Heart left ventricle (tissue), 16 donors: Measurements from ENCODE around the gene MAPKAPK3. TPM values are rescaled to one million over a fixed set of nuclear protein-coding genes. Genes with fewer than 3 reads are reported as not detected.

ENCODE experiments used
- ATAC-seq, 4 donors: fragments of 200-7000 bp; cut with Tn5 transposase; one replicate each; pipeline ENCODE4 v1.9.1; 2020 to 2022; ENCODE audit warnings: moderate library complexity in 4 of 4, mild to moderate bottlenecking in 3 of 4, moderate number of reproducible peaks in 1 of 4
- DNase-seq, 5 donors: peaks; one replicate each; pipeline ENCODE4 v3.0.0-alpha.2; 2020
- H3K27ac ChIP-seq, 12 donors: fragments of 200-600 bp; sonication (generic) in 4 of 12; one replicate each; pipeline versions ENCODE4 v1.5.0 to v1.8.0; 2016 to 2022; ENCODE audit warnings: mild to moderate bottlenecking in 2 of 12
- H3K27me3 ChIP-seq, 9 donors: fragments of 200-600 bp; sonication (generic) in 2 of 9; one replicate each; pipeline versions ENCODE4 v1.5.1 to v1.8.0; 2016 to 2022; ENCODE audit warnings: mild to moderate bottlenecking in 3 of 9
- H3K36me3 ChIP-seq, 9 donors: fragments of 200-600 bp; sonication (generic) in 2 of 9; one replicate each; pipeline versions ENCODE4 v1.5.0 to v1.8.0; 2018 to 2022; ENCODE audit warnings: mild to moderate bottlenecking in 2 of 9
- H3K4me1 ChIP-seq, 12 donors: fragments of 200-600 bp; sonication (generic) in 4 of 12; one replicate each; pipeline versions ENCODE4 v1.5.0 to v1.8.0; 2016 to 2022; ENCODE audit warnings: mild to moderate bottlenecking in 3 of 12
- H3K4me3 ChIP-seq, 12 donors: fragments of 200-600 bp; sonication (generic) in 4 of 12; one replicate each; pipeline versions ENCODE4 v1.5.0 to v1.8.0; 2017 to 2022; ENCODE audit warnings: mild to moderate bottlenecking in 9 of 12, moderate library complexity in 4 of 12
- H3K9me3 ChIP-seq, 12 donors: fragments of 200-600 bp; sonication (generic) in 4 of 12; one replicate each; pipeline versions ENCODE4 v1.5.0 to v1.8.0; 2016 to 2022; ENCODE audit warnings: mild to moderate bottlenecking in 1 of 12
- CTCF ChIP-seq, 12 donors: fragments of 200-600 bp; sonication (generic) in 4 of 12; IDR thresholded peaks; one replicate each; pipeline versions ENCODE4 v1.5.0 to v1.8.0; 2018 to 2022; ENCODE audit warnings: antibody characterized with exemption in 12 of 12, mild to moderate bottlenecking in 5 of 12
- POLR2A ChIP-seq, 2 donors: fragments of 450-650 bp; IDR thresholded peaks; one replicate each; pipeline ENCODE4 v1.6.1; 2017; ENCODE audit warnings: antibody characterized with exemption in 2 of 2, mild to moderate bottlenecking in 2 of 2, moderate library complexity in 2 of 2
- WGBS, 4 donors: extraction: QIAGEN DNeasy Blood & Tissue Kit in 2 of 4; methylation state at CpG; one replicate each; pipeline versions ENCODE4 v1.1.5 to v1.1.7; 2013 to 2018; 5-methylcytosine and 5-hydroxymethylcytosine counted together
- intact Hi-C, 10 donors: fragments of 100-400 bp; cut with DNase I; formaldehyde crosslinking; loops; one replicate each; pipeline versions ENCODE4 v1.11.1 to v1.14.2; 2022
- polyA plus RNA-seq, 2 donors: library from polyadenylated mRNA; stranded (reverse); fragments of 200-250 nt; gene quantifications; one replicate each; pipeline ENCODE4 v1.2.3, GENCODE V29; 2013
- total RNA-seq, 9 donors: library from RNA; depleted of rRNA in 2 of 9; stranded (reverse); fragments of >200 nt in 2 of 9; fragmentation: NEBNext Ultra II Directional in 3 of 9; extraction: Animal tissue kit (Norgen Biotek cat#: 25700) in 3 of 9; gene quantifications; one replicate each; pipeline versions ENCODE4 v1.1.0 to v1.2.4, GENCODE V29; 2016 to 2023
- donor health status: ischemic (EF 13 %, LVEDD 7.1; RV severe dilation, severe dysfunction).
- donor health status: healthy with polysubstance abuse.
- donor health status: DM: no; HTN: yes; CAD: no.
- donor health status: DM: no; HTN: no; CAD: no.
- donor health status: ischemic (EF 25% LVEDD 6.9; RV normal size, moderate dysfunction).
- donor health status: ischemic (EF 25% LVEDD 5.7; RV mildly dilated, moderate dysfunction).
- donor health status: healthy.
- donor health status: DM: yes; HTN: yes; CAD: no.
- donor health status: ischemic (EF 35%, LVEDD 5.7; RV mildly dilated, moderate dysfunction).
- donor health status: nonischemic (EF 11% LVEDD 7.7; RV severe dilation, severe dysfunction).
- donor health status: DM: yes; HTN: yes; CAD: no.
- donor health status: PGD.
- donor health status: ischemic (EF 29% LVEDD 5.4; RV normal size, mild dysfunction).
- donor health status: nonischemic (EF 23%, LVEDD 6.1; RV moderate dilation, normal function).

The MAPKAPK3 gene
- total and polyA plus RNA-seq, 11 donors = 226 to 398 (median 287) TPM

- DNase-seq (no peak), ATAC-seq (no peak)
- Histone ChIP-seq H3K4me3 (no peak overlapping the region), H3K36me3 (peaks cover 0 to 41% (median 8%) of the 10 kb centered on the region in 9 donors), H3K9me3 (no peaks in the 10 kb centered on the region), H3K4me1 (peaks cover 0 to 56% (median 20%) of the 10 kb centered on the region in 12 donors), H3K27ac (peak overlapping the region in 8 of 12 donors; percentile 14 to 97 (median 71)), H3K27me3 (no peaks in the 10 kb centered on the region)
- WGBS, 4 donors = 55 to 60% (median 57%) methylated on average over 8 of the region's 8 CpGs
- no peak for TF ChIP-seq POLR2A (IDR thresholded peaks at IDR 0.05)
- intact Hi-C loops = loop anchor here in 5 of 10 donors (5.0 to 10.0 kb wide), 2 partner anchors 34 to 77 kb away; partner anchors contain the start of gene MAPKAPK3 (in 4 of the 5)
Measured at GRCh38 chr3:50651445-50651844, 34.5 kb downstream of the MAPKAPK3 start.

GRCh38 chr3:50651920-50652529 is 35.1 kb downstream of the MAPKAPK3 start:
- WGBS, 4 donors = 34 to 51% (median 36%) methylated on average over 6 to 7 of the region's 7 CpGs
- H3K9me3 ChIP-seq = no peaks in the 10 kb centered on the region
- H3K27me3 ChIP-seq = no peaks in the 10 kb centered on the region
- DNase-seq (peak in 1 of 5 donors; percentile 61), ATAC-seq (no peak)
- TF ChIP-seq CTCF (IDR thresholded peaks at IDR 0.05) = no peak
- no peak for TF ChIP-seq POLR2A (IDR thresholded peaks at IDR 0.05)
- intact Hi-C loops = loop anchor here in 7 of 10 donors (1.0 to 10.0 kb wide), 3 partner anchors 35 to 77 kb away; partner anchors contain the start of gene MAPKAPK3 (in 4 of the 7)
- peaks cover 0 to 36% (median 3%) of the 10 kb centered on the region in 9 donors for H3K36me3 ChIP-seq
- no peak overlapping the region for H3K4me3 ChIP-seq
- H3K4me1 ChIP-seq = peaks cover 0 to 55% (median 20%) of the 10 kb centered on the region in 12 donors
- peak overlapping the region in 8 of 12 donors; percentile 14 to 97 (median 71) for H3K27ac ChIP-seq

- TF ChIP-seq CTCF (IDR thresholded peaks at IDR 0.05) (peak in 11 of 12 donors; percentile 34 to 60 (median 44)), POLR2A (IDR thresholded peaks at IDR 0.05) (no peak)
- H3K9me3 ChIP-seq = no peaks in the 10 kb centered on the region
- peak overlapping the region in 6 of 12 donors; percentile 0 to 97 (median 84) for H3K27ac ChIP-seq
- WGBS, 4 donors = 57 to 71% (median 64%) methylated on average over 2 of the region's 2 CpGs
- ATAC-seq = peak in 3 of 4 donors; percentile 9 to 40 (median 14)
- H3K27me3 ChIP-seq = no peaks in the 10 kb centered on the region
- intact Hi-C loops = loop anchor here in 7 of 10 donors (1.0 to 10.0 kb wide), 3 partner anchors 35 to 78 kb away; partner anchors contain the start of gene MAPKAPK3 (in 4 of the 7)
- peak in 3 of 5 donors; percentile 41 to 59 (median 56) for DNase-seq
- H3K4me3 ChIP-seq = no peak overlapping the region
- peaks cover 0 to 29% (median 0%) of the 10 kb centered on the region in 9 donors for H3K36me3 ChIP-seq
- peaks cover 0 to 48% (median 19%) of the 10 kb centered on the region in 12 donors for H3K4me1 ChIP-seq
Measured at GRCh38 chr3:50652709-50653108, 35.8 kb downstream of the MAPKAPK3 start.

GRCh38 chr3:50653937-50654595 is 37.1 kb downstream of the MAPKAPK3 start:
- H3K36me3 ChIP-seq = peaks cover 0 to 15% (median 0%) of the 10 kb centered on the region in 9 donors
- ATAC-seq = no peak
- intact Hi-C loops = loop anchor here in 5 of 10 donors (5.0 to 10.0 kb wide), 2 partner anchors 37 to 79 kb away; partner anchors contain the start of gene MAPKAPK3 (in 4 of the 5)
- no peak overlapping the region for H3K27ac ChIP-seq
- H3K4me3 ChIP-seq = no peak overlapping the region
- no peaks in the 10 kb centered on the region for H3K9me3 ChIP-seq
- 50 to 65% (median 57%) methylated on average over 1 to 3 of the region's 3 CpGs for WGBS, 4 donors
- no peaks in the 10 kb centered on the region for H3K27me3 ChIP-seq
- H3K4me1 ChIP-seq = peaks cover 0 to 34% (median 11%) of the 10 kb centered on the region in 12 donors
- DNase-seq = peak in 1 of 5 donors; percentile 20
- no peak for TF ChIP-seq CTCF (IDR thresholded peaks at IDR 0.05)
- no peak for TF ChIP-seq POLR2A (IDR thresholded peaks at IDR 0.05)
